DMS114 treated with DMSO at 0.1 percent for 48 hours (cell line): ENCODE data around the gene CDCP1.
"Not testable (repeated sequence)": the region's sequence is repeated elsewhere in the genome, so short reads cannot be mapped to it uniquely, and the experiment has no call there.

Experiments
- DNase-seq: peaks from one replicate; lab custom pipeline; 2025; ENCODE audit not compliant: unreplicated experiment; lab: John Stamatoyannopoulos, UW

Gene CDCP1

GRCh38 chr3:45087155-45087554, 59.0 kb downstream of the CDCP1 start:
- DNase-seq, result no peak

- no peak for DNase-seq
Observed at GRCh38 chr3:45084820-45085816, 61.1 kb downstream of the CDCP1 start.

GRCh38 chr3:45084361-45084760, 61.8 kb downstream of the CDCP1 start:
- no peak for DNase-seq

- DNase-seq, result no peak
Observed at GRCh38 chr3:45083023-45083422, 63.2 kb downstream of the CDCP1 start.

- no peak for DNase-seq
Observed at GRCh38 chr3:45082142-45082538, 64.0 kb downstream of the CDCP1 start.

GRCh38 chr3:45081506-45082141, 64.6 kb downstream of the CDCP1 start:
- no peak for DNase-seq

GRCh38 chr3:45080824-45081223, 65.4 kb downstream of the CDCP1 start:
- DNase-seq, result no peak

GRCh38 chr3:45079715-45080114, 66.5 kb downstream of the CDCP1 start:
- DNase-seq, result no peak

GRCh38 chr3:45078910-45079522, 67.2 kb downstream of the CDCP1 start:
- DNase-seq, result no peak

- not testable (repeated sequence) for DNase-seq
Observed at GRCh38 chr3:45078256-45078655, 67.9 kb downstream of the CDCP1 start.

GRCh38 chr3:45075821-45076625, 70.2 kb downstream of the CDCP1 start:
- DNase-seq, result no peak

GRCh38 chr3:45071075-45071474, 75.1 kb downstream of the CDCP1 start:
- no peak for DNase-seq

- DNase-seq, result no peak
Observed at GRCh38 chr3:45067941-45068340, 78.2 kb downstream of the CDCP1 start.

- DNase-seq, result no peak
Observed at GRCh38 chr3:45067486-45067885, 78.7 kb downstream of the CDCP1 start.

GRCh38 chr3:45066109-45066801, 79.9 kb downstream of the CDCP1 start:
- DNase-seq, result no peak

GRCh38 chr3:45065373-45065720, 80.8 kb downstream of the CDCP1 start:
- DNase-seq, result no peak

- DNase-seq, result no peak
Observed at GRCh38 chr3:45064512-45065372, 81.4 kb downstream of the CDCP1 start.

GRCh38 chr3:45062697-45063070, 83.5 kb downstream of the CDCP1 start:
- no peak for DNase-seq

GRCh38 chr3:45060165-45060892, 85.8 kb downstream of the CDCP1 start:
- DNase-seq, result no peak
